Urinary bladder (tissue), 4 donors: Measurements from ENCODE around the gene PCED1B. TPM values are rescaled to one million over a fixed set of nuclear protein-coding genes. Genes with fewer than 3 reads are reported as not detected.
"Not testable (repeated sequence)": the region's sequence is repeated elsewhere in the genome, so short reads cannot be mapped to it uniquely, and the experiment has no call there.

Experiments
- DNase-seq: peaks from one replicate; pipeline ENCODE4 v3.0.0-alpha.2; 2015; ENCODE audit errors: extremely low spot score
- H3K27ac ChIP-seq: one replicate; pipeline ENCODE4 v1.5.1; 2013; ENCODE audit warnings: low read depth, mild to moderate bottlenecking, moderate library complexity
- H3K36me3 ChIP-seq: one replicate; pipeline ENCODE4 v1.6.1; 2013; ENCODE audit warnings: mild to moderate bottlenecking, moderate library complexity; ENCODE audit not compliant: insufficient read depth
- H3K4me1 ChIP-seq: one replicate; pipeline ENCODE4 v1.6.1; 2013; ENCODE audit warnings: mild to moderate bottlenecking, moderate library complexity; ENCODE audit not compliant: insufficient read depth
- H3K4me3 ChIP-seq: one replicate; pipeline ENCODE4 v1.5.1; 2013; ENCODE audit warnings: low read depth, low read length
- WGBS: extraction: QIAGEN DNeasy Blood & Tissue Kit; methylation state at CpG from one replicate; pipeline ENCODE4 v1.1.7; 2013; 5-methylcytosine and 5-hydroxymethylcytosine counted together
- polyA plus RNA-seq: library from polyadenylated mRNA; stranded (reverse); fragments of 200-250 nt; gene quantifications from one replicate; pipeline ENCODE4 v1.2.3, GENCODE V29; 2013
- total RNA-seq: library from RNA; depleted of rRNA; stranded (reverse); fragments of >200 nt; gene quantifications from one replicate; pipeline ENCODE4 v1.2.3, GENCODE V29; 2014
- donor health status: healthy with polysubstance abuse.
- donor health status: healthy.

PCED1B gene
- total and polyA plus RNA-seq, 2 donors = 1.1 to 4.6 TPM

DNA sequence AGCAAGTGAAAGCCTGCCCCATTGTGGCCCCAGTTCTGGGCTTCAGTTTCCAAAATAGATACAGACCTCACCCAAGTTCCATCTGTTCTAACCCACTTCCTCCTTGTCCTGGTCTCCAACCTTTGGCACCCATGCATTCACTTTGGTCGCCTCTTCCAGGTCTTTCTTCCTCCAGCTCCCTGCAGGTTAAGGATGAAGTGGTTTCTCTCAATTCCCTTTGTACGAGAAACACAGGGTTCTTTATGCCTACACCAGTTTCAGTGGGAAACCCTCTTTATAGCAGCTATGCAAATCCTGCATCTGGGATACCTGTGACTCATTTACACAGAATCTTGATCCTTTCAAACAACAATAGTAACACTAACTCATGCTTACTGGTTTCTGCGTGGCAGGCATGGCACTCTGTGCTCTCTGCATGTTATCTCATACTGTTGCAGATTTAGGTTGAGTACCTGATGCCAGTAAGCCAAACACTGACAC, 110.9 kb downstream of the PCED1B start:
- H3K4me1 ChIP-seq = no peaks in the 10 kb centered on the region
- 84% methylated on average over 3 of the region's 3 CpGs for WGBS
- no peak overlapping the region for H3K4me3 ChIP-seq
- H3K27ac ChIP-seq = no peak overlapping the region
- DNase-seq = no peak
- H3K36me3 ChIP-seq = no peaks in the 10 kb centered on the region

DNA sequence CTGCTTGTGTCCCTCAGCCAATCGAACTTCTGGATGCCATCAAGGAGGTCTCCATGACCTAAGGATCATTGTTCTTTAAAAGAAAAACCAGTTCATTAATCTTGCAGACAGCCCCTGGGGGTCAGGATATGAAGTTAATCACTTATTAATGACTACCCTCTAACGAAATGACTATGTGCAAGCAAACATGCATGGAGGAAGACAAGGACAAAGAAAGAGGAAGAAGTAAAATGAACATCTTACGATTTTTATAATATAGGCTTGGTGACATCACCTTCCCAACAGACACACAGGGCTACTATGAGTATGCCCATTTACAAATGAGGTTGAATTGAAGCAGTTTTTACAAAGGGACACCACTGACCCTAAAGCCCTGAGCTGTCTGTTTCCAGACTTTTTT, 111.5 kb downstream of the PCED1B start:
- Histone ChIP-seq H3K27ac (no peak overlapping the region), H3K36me3 (no peaks in the 10 kb centered on the region), H3K4me3 (no peak overlapping the region), H3K4me1 (no peaks in the 10 kb centered on the region)
- WGBS = 67% methylated on average over 3 of the region's 3 CpGs
- no peak for DNase-seq

DNA sequence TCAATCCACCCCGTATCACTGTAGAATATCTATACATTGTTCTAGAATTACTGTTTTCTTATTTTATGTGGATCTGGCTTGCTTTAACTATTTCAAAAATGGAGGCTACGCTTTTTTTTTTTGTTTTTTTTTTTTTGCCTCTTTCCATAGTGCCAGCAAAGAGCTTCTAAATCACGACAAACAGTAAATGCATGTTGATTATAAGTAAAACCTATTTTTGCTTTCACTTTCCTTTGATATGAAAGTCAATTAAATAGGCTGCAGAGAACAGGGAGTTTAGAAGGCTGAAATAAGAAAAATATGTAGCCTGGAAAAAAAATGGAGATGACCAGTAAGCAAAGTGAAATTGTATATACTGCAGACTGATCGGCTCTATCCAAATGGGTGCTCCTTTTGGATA, 112.6 kb downstream of the PCED1B start:
- DNase-seq = no peak
- no peak overlapping the region for H3K27ac ChIP-seq
- H3K4me3 ChIP-seq = no peak overlapping the region
- H3K4me1 ChIP-seq = no peaks in the 10 kb centered on the region
- no peaks in the 10 kb centered on the region for H3K36me3 ChIP-seq
- 85% methylated on average over 4 of the region's 4 CpGs for WGBS

DNA sequence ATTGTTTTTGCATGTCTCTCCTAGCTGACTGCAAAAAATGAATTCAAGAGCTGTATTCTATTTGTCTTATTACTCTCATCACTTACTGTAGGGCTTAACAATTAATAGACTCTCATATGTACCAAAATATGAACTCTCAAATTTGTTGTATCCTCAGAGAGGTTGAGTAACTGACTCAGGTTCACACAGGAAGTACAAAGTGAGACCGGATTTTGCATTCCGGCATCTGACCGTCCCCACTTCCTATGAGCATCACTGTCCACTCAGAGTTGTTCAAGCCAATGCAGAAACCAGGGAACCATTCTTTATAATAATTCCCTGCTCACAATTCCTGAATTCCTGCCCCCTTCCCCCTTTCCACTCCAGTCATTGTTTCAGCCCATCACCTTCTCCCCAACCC, 113.6 kb downstream of the PCED1B start:
- H3K36me3 ChIP-seq = no peaks in the 10 kb centered on the region
- H3K27ac ChIP-seq = no peak overlapping the region
- WGBS = 90% methylated on average over 3 of the region's 3 CpGs
- DNase-seq = no peak
- no peak overlapping the region for H3K4me3 ChIP-seq
- no peaks in the 10 kb centered on the region for H3K4me1 ChIP-seq

DNA sequence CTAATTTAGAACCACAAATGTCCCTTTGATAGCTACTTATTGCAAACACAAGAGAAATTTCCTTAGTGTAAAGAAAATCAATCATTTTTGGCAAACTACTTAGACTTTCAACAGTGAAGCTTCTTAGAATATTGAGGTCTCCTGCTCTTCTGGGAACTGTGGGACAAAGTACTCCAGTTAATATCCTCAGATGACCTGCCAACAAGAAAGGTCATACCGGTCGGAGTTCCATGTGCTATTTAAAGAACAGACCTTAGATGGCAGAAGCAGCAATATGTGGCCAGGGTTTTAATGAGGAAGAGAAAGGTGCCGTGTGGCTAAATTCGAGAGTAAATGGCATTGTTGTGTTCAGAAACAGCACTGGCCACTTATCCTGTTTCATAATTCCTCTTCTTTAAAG, 115.1 kb downstream of the PCED1B start:
- no peak overlapping the region for H3K4me3 ChIP-seq
- no peak for DNase-seq
- H3K36me3 ChIP-seq = no peaks in the 10 kb centered on the region
- WGBS = 37% methylated on average over 4 of the region's 4 CpGs
- no peaks in the 10 kb centered on the region for H3K4me1 ChIP-seq
- no peak overlapping the region for H3K27ac ChIP-seq

DNA sequence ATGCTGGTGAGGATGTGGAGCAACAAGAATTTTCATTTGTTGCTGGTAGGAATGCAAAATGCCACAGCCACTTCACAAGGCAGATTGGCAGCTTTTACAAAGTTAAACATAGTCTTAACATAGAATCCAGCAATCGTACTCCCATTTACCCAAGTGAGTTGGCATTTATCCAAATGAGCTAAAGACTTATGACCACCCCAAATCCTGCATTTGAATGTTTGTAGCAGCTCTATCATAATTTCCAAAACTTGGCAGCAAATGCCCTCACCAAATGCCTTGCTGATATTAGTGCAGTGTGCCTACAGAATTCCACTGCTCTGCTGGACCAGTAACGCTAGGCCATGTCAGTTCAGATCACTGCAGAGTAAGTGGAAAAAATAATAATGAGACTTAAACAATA, 121.0 kb downstream of the PCED1B start:
- Histone ChIP-seq H3K4me3 (no peak overlapping the region), H3K36me3 (no peaks in the 10 kb centered on the region), H3K27ac (no peak overlapping the region), H3K4me1 (no peaks in the 10 kb centered on the region)
- WGBS = 63% methylated on average over 2 of the region's 2 CpGs
- no peak for DNase-seq

DNA sequence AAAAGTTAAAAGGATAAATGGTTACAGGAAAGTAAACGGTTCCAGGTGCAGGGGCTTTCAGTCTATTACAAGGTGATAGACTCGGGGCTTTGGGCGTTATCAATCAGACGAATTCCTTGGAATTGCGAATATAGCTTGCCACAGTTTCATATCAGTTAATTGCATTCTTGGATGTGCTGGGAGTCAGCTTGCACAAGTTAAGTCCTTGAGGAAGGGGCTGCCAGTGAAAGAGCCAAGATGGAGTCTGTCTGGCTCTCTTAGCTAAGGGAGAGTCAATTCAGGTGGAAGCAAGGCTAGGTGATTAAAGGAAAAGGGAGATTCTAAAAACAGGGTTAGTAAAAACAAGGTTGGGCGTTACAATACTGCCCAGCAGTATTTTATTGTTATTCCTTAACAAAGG, 121.8 kb downstream of the PCED1B start:
- DNase-seq, H3K36me3 ChIP-seq: not testable (repeated sequence)

DNA sequence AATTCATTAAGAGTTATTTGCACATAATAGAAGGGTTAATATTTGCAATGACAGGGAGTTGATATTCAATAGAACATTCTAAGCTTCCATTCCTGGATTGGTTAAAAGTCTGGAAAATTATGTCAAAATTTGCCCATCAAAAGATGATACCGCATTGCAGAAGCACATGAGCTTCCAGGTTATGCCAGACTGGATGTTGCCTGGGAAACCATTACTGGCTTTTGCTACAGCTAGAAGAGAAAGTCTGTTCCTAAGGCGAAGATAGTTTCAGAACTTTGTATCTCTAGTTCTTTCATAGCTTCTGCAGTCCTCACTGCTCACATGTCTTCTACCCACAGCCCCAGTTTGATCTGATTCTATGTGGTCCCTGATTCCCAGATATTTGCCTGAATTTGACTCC, 122.8 kb downstream of the PCED1B start:
- H3K4me1 ChIP-seq = no peaks in the 10 kb centered on the region
- H3K36me3 ChIP-seq = peaks cover 2% of the 10 kb centered on the region
- no peak overlapping the region for H3K4me3 ChIP-seq
- DNase-seq = no peak
- WGBS = 84% methylated on average over 2 of the region's 2 CpGs
- no peak overlapping the region for H3K27ac ChIP-seq

More for the DNA sequence above, 121.8 kb downstream of the PCED1B start:
- WGBS = 77% methylated on average over 6 of the region's 6 CpGs
- H3K4me3 ChIP-seq, H3K27ac ChIP-seq, H3K4me1 ChIP-seq: not testable (repeated sequence)

DNA sequence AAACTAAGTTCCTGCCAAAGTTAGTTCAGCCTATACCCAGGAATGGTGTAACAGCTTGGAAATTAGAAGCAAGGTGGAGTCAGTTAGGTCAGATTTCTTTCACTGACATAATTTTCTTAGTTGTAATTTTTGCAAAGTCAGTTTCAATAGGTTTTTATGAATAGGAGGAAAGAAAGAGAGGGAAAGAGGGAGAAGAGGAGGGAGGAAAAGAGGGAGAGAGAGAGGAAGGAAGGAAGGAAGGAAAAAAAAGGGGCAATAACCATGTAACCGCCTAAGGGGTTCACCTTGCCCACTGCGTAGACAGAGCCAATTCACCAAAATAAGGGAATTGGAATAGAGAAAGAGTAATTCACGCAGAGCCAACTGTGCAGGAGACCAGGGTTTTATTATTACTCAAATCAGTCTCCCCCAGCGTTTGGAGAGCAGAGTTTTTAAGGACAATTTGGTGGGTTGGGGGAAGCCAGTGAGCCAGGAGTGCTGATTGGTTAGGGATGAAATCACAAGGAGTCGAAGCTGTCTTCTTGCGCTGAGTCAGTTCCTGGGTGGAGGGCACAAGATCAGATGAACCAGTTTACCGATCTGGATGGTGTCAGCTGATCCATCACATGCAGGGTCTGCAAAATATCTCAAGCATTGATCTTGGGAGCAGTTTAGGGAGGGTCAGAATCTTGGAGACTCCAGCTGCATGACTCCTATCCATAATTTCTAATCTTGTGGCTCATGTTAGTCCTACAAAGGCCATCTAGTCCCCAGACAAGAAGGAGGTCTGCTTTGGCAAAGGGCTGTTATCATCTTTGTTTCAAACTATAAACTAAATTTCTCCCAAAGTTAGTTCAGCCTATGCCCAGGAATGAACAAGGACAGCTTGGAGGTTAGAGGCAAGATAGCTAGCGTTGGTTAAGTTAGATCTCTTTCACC, 126.4 kb downstream of the PCED1B start:
- 67% methylated on average over 8 of the region's 8 CpGs for WGBS
- no peak for DNase-seq

DNA sequence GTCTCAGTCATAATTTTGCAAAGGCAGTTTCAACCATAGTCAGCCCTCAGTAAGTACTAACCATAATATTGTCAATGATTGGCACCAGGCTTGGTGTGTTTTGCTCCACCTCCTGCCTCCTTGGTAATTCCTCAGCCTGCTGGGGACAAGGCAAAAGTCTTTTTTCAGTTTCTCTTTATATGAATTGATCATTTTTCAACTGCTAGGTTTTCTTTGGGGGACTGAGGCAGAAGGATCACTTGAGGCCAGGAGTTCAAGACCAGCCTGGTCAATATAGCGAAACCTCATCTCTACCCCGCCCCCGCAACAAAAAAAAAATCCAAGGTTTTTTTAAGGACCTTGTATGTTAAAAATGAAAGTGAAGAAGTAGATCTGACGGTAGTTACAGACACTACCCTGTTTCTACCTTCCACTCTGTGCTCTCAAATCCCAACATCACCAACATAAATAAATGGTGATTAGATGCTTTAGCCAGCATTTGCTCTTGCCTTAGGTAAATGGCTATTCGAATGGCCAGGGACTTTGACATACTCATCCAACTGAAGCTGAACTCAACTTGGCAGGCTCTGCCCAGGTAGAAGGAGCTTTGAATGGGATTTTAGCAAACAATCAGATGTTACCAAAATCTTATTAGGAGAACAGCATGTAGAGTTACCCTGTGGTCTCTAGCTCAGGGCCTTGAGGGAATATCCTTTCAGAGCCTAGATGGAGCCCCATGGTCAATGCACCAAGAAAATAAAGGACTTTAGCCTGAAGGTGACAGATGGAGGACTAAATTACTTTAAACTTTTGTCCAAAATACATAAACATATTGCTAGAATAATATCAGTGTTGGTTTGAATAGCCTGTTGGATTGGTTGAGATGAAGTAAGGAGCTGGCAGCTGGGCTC, 127.3 kb downstream of the PCED1B start:
- DNase-seq = no peak
- H3K27ac ChIP-seq = no peak overlapping the region
- H3K4me1 ChIP-seq = no peaks in the 10 kb centered on the region
- 93% methylated on average over 5 of the region's 5 CpGs for WGBS
- peaks cover 2% of the 10 kb centered on the region for H3K36me3 ChIP-seq
- no peak overlapping the region for H3K4me3 ChIP-seq

More for the DNA sequence above, 126.4 kb downstream of the PCED1B start:
- Histone ChIP-seq H3K4me1 (no peaks in the 10 kb centered on the region), H3K27ac (no peak overlapping the region), H3K36me3 (peaks cover 2% of the 10 kb centered on the region), H3K4me3 (no peak overlapping the region)

DNA sequence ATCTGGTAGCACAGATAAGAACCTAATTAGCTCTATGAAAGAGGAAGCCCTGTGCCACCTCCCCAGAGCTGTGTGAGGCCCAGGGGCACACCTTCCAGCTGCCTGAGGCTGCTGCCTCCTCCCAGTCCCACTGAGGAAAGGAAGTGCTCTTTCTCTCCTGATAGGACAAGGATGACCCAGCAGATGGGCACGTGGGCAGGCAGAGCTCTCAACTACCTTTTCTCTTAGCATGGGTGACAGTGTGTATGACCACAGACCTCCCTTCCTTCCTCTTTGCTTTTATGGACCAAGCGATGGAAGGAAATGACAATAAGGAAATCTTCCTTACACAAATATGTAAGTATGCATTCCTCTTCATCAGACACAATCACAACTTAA, 127.9 kb downstream of the PCED1B start:
- H3K27ac ChIP-seq = no peak overlapping the region
- H3K36me3 ChIP-seq = peaks cover 2% of the 10 kb centered on the region
- H3K4me3 ChIP-seq = no peak overlapping the region
- no peak for DNase-seq
- WGBS = 72% methylated on average over 2 of the region's 2 CpGs
- H3K4me1 ChIP-seq = no peaks in the 10 kb centered on the region

DNA sequence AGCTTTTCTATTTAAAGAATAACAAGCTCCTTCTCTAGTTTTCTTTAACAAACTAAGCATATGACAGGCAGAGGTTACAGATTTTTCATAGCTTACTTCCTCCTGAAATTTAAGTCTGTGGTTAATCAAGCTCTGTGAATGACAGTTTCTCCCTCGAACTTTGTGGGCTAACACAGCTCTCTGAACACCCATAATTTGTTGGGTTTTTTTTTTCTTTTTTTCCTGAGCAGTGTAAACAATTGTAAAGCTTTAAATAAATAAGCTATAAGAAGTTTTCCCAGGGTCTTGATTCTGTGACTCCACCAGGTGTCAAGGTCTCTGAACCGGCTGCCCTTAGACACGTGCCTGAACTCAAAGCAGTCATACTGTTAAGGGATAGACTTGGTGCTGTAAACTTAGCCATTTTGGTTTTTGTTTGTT, 128.4 kb downstream of the PCED1B start:
- Histone ChIP-seq H3K27ac (no peak overlapping the region), H3K4me1 (no peaks in the 10 kb centered on the region), H3K4me3 (no peak overlapping the region), H3K36me3 (peaks cover 2% of the 10 kb centered on the region)
- no peak for DNase-seq
- 60% methylated on average over 3 of the region's 3 CpGs for WGBS

DNA sequence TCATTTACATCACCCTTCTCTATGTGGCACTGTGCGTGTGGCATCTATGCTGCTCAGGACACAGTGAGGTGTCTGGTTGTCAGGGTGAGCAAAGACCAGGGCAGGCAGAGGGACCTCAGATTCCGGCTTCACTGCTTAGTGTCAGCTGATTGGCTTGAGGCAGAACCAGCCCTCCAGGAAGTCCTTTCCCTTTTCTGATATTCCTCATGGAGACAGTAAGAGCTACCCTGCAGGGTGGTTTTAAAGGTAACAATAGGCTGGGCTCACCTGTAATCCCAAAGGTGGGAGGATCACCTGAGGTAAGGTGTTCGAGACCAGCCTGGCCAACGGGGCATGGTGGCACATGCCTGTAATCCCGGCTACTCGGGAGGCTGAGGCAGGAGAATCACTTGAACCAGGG, 129.6 kb downstream of the PCED1B start:
- WGBS = 96% methylated on average over 6 of the region's 6 CpGs
- Histone ChIP-seq H3K36me3 (peaks cover 2% of the 10 kb centered on the region), H3K4me1 (no peaks in the 10 kb centered on the region), H3K4me3 (no peak overlapping the region), H3K27ac (no peak overlapping the region)
- DNase-seq = no peak

DNA sequence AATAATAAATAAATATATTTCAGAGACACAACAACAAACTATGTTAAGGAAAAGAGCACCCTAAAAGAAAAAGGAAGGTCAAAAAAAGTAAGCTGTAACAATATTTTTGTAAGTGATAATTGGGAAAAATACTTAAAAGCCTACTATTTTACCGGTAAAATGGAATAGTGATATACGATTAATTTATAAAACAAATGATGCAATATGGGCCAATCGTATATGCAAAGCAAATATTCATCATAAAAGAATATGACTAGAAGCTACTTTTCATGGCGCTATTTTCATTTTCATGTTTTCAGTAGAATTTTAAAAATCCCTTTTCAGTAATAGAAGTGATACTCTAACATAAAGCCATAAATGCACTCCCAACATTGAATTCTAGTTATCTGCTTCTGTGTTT, 131.4 kb downstream of the PCED1B start:
- H3K4me3 ChIP-seq = no peak overlapping the region
- no peaks in the 10 kb centered on the region for H3K4me1 ChIP-seq
- 96% methylated on average over 4 of the region's 4 CpGs for WGBS
- DNase-seq = no peak
- H3K27ac ChIP-seq = no peak overlapping the region
- peaks cover under 1% of the 10 kb centered on the region for H3K36me3 ChIP-seq
